ENCODE data around the gene EXOC8. TPM values are rescaled to one million over a fixed set of nuclear protein-coding genes. Genes with fewer than 3 reads are reported as not detected.

EXOC8 gene
- total and polyA plus RNA-seq, 2 experiments from 2014 or later = 2.3 to 14.4 TPM

DNA sequence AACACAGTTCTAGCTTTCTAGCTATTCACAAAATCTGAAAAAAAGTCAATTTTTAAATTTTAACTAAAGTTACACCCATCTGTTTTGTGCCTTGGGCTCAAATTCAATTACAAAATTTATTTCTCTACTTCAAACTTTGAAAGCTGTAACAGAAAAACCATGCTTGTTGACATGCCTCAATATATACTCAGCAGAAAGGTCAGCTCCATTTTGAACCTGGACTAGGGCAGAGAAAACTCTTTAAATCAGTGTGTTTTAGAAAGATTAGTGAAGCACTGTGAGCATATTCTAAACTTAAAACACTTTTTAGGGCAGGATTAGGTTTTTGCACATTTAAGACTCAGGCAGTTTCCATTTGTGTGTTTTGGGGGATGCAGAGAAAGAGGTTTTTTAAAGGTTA, 34.8 kb upstream of the EXOC8 start:
- Mint-ChIP-seq H3K9me3 (no peaks in the 10 kb centered on the region), H3K27me3 (ENCODE audit: insufficient read depth, low read depth, poor library complexity) (no peaks in the 10 kb centered on the region), H3K27ac (no peak overlapping the region), H3K36me3 (ENCODE audit: low read depth) (no peaks in the 10 kb centered on the region), H3K4me1 (peaks cover 7% of the 10 kb centered on the region), H3K4me3 (no peak overlapping the region)
- Histone ChIP-seq H4K20me1 (replicated peaks; ENCODE audit: insufficient read depth) (no peaks in the 10 kb centered on the region), H3K36me3 (ENCODE audit: insufficient read depth) (no peaks in the 10 kb centered on the region), H3K27me3 (ENCODE audit: insufficient read depth) (no peaks in the 10 kb centered on the region), H2AFZ (no peak overlapping the region), H3K27ac (ENCODE audit: low read depth) (no peak overlapping the region), H3K4me1 (ENCODE audit: insufficient read depth) (no peaks in the 10 kb centered on the region), H3K4me3 (no peak overlapping the region), H3K9me2 (ENCODE audit: insufficient read depth) (no peaks in the 10 kb centered on the region), H3F3A (replicated peaks; ENCODE audit: low read depth) (no peaks in the 10 kb centered on the region), H3K4me2 (no peak overlapping the region), H3K79me2 (replicated peaks; ENCODE audit: insufficient read depth) (no peaks in the 10 kb centered on the region)
- no peak for DNase-seq (ENCODE audit: low spot score)
- ATAC-seq = no peak
- no peak for TF ChIP-seq ZNF331 (CRISPR knock-in tag; IDR thresholded peaks at IDR 0.05; ENCODE audit: low read depth)
- no peak for TF ChIP-seq JUNB (IDR thresholded peaks at IDR 0.05; ENCODE audit: unreplicated experiment)
- no peak for TF ChIP-seq ZNF114 (CRISPR knock-in tag; IDR thresholded peaks at IDR 0.05)
- TF ChIP-seq, protein P1, sequence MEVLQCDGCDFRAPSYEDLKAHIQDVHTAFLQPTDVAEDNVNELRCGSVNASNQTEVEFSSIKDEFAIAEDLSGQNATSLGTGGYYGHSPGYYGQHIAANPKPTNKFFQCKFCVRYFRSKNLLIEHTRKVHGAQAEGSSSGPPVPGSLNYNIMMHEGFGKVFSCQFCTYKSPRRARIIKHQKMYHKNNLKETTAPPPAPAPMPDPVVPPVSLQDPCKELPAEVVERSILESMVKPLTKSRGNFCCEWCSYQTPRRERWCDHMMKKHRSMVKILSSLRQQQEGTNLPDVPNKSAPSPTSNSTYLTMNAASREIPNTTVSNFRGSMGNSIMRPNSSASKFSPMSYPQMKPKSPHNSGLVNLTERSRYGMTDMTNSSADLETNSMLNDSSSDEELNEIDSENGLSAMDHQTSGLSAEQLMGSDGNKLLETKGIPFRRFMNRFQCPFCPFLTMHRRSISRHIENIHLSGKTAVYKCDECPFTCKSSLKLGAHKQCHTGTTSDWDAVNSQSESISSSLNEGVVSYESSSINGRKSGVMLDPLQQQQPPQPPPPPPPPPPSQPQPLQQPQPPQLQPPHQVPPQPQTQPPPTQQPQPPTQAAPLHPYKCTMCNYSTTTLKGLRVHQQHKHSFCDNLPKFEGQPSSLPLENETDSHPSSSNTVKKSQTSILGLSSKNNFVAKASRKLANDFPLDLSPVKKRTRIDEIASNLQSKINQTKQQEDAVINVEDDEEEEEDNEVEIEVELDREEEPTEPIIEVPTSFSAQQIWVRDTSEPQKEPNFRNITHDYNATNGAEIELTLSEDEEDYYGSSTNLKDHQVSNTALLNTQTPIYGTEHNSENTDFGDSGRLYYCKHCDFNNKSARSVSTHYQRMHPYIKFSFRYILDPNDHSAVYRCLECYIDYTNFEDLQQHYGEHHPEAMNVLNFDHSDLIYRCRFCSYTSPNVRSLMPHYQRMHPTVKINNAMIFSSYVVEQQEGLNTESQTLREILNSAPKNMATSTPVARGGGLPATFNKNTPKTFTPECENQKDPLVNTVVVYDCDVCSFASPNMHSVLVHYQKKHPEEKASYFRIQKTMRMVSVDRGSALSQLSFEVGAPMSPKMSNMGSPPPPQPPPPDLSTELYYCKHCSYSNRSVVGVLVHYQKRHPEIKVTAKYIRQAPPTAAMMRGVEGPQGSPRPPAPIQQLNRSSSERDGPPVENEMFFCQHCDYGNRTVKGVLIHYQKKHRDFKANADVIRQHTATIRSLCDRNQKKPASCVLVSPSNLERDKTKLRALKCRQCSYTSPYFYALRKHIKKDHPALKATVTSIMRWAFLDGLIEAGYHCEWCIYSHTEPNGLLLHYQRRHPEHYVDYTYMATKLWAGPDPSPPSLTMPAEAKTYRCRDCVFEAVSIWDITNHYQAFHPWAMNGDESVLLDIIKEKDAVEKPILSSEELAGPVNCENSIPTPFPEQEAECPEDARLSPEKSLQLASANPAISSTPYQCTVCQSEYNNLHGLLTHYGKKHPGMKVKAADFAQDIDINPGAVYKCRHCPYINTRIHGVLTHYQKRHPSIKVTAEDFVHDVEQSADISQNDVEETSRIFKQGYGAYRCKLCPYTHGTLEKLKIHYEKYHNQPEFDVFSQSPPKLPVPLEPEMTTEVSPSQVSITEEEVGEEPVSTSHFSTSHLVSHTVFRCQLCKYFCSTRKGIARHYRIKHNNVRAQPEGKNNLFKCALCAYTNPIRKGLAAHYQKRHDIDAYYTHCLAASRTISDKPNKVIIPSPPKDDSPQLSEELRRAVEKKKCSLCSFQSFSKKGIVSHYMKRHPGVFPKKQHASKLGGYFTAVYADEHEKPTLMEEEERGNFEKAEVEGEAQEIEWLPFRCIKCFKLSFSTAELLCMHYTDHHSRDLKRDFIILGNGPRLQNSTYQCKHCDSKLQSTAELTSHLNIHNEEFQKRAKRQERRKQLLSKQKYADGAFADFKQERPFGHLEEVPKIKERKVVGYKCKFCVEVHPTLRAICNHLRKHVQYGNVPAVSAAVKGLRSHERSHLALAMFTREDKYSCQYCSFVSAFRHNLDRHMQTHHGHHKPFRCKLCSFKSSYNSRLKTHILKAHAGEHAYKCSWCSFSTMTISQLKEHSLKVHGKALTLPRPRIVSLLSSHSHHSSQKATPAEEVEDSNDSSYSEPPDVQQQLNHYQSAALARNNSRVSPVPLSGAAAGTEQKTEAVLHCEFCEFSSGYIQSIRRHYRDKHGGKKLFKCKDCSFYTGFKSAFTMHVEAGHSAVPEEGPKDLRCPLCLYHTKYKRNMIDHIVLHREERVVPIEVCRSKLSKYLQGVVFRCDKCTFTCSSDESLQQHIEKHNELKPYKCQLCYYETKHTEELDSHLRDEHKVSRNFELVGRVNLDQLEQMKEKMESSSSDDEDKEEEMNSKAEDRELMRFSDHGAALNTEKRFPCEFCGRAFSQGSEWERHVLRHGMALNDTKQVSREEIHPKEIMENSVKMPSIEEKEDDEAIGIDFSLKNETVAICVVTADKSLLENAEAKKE (CRISPR knock-in tag; IDR thresholded peaks at IDR 0.05) = no peak
- no peak for TF ChIP-seq POLR2AphosphoS5 (IDR thresholded peaks at IDR 0.05; ENCODE audit: low read depth)
- no peak for TF ChIP-seq CREB1 (CRISPR knock-in tag; IDR thresholded peaks at IDR 0.05; ENCODE audit: low read depth)
- TF ChIP-seq, protein P2, sequence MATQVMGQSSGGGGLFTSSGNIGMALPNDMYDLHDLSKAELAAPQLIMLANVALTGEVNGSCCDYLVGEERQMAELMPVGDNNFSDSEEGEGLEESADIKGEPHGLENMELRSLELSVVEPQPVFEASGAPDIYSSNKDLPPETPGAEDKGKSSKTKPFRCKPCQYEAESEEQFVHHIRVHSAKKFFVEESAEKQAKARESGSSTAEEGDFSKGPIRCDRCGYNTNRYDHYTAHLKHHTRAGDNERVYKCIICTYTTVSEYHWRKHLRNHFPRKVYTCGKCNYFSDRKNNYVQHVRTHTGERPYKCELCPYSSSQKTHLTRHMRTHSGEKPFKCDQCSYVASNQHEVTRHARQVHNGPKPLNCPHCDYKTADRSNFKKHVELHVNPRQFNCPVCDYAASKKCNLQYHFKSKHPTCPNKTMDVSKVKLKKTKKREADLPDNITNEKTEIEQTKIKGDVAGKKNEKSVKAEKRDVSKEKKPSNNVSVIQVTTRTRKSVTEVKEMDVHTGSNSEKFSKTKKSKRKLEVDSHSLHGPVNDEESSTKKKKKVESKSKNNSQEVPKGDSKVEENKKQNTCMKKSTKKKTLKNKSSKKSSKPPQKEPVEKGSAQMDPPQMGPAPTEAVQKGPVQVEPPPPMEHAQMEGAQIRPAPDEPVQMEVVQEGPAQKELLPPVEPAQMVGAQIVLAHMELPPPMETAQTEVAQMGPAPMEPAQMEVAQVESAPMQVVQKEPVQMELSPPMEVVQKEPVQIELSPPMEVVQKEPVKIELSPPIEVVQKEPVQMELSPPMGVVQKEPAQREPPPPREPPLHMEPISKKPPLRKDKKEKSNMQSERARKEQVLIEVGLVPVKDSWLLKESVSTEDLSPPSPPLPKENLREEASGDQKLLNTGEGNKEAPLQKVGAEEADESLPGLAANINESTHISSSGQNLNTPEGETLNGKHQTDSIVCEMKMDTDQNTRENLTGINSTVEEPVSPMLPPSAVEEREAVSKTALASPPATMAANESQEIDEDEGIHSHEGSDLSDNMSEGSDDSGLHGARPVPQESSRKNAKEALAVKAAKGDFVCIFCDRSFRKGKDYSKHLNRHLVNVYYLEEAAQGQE (IDR thresholded peaks at IDR 0.05; ENCODE audit: unreplicated experiment) = no peak
- no peak for TF ChIP-seq EZH2phosphoT487 (IDR thresholded peaks at IDR 0.05; ENCODE audit: unreplicated experiment)
- no peak for TF ChIP-seq STAT1 (IDR thresholded peaks at IDR 0.05; ENCODE audit: unreplicated experiment)
- no peak for TF ChIP-seq EZH2 (IDR thresholded peaks at IDR 0.05; ENCODE audit: low read depth, unreplicated experiment)
- TF ChIP-seq NANOG (IDR thresholded peaks at IDR 0.05; ENCODE audit: borderline replicate concordance) = no peak
- no peak for TF ChIP-seq ETS1 (IDR thresholded peaks at IDR 0.05)
- TF ChIP-seq CTCF (conservative IDR thresholded peaks at IDR 0.05; ENCODE audit: low read depth in 2 of 2) = no peak
